ENCODE measurements around the gene TEKT1.
"Not testable (repeated sequence)": the region's sequence is repeated elsewhere in the genome, so short reads cannot be mapped to it uniquely, and the experiment has no call there.

The TEKT1 gene

DNA sequence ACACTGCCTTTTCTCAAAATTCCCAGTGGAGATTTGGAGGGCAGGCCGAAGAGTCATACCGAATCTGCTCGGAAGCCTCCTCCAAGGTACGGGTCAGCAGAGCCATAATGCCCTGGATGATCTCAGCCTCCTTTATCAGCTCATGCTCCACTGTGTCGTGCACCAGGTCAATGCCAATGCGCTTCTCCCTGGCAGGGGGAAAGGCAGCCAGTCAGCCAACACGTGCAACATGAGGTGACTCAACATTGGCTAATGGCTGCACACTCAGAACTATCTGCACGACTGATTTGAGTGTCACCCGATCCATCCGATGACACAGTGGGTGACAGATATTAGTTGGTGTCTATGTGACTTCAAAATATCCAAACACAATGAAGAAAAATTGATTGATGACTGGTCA, 15.8 kb downstream of the TEKT1 start:
- no peak for DNase-seq (ENCODE audit: low read depth in 2 of 2)

GRCh38 chr17:6812295-6812694, 19.2 kb downstream of the TEKT1 start:
- no peak for DNase-seq (ENCODE audit: low read depth in 2 of 2)

- no peak for DNase-seq (ENCODE audit: low read depth in 2 of 2)
Observed at GRCh38 chr17:6811510-6811909, 20.0 kb downstream of the TEKT1 start.

DNA sequence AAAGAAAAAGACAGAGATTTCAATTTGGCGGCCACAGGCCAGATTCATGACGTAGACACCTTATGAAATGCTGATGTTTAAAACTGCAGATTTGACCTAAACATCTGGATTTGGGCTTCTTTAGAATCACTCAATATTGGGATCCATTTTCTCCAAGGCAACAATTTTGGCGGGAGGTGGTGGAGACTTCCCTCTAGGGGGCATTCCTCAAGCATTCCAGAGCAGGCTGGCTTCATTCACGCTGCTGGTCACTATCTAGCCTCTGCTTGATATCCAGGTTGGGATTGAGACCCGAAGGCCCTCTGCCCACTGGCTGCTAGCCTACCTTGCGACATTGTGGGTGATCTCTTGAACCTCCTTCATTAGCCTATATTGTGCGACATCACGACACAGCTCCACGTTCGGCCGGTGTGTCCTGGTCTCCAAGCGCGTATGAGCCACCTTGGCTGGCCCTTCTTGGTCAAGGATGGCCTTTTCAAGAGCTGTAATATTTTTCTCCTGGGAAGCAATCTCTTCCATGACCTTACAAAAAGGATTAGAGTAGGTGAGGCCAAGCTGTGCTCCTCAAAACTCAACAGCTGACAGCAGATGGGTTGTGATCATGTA, 31.0 kb downstream of the TEKT1 start:
- peak in 1 of 2 donors; percentile 10 for DNase-seq (ENCODE audit: low read depth in 2 of 2)

DNA sequence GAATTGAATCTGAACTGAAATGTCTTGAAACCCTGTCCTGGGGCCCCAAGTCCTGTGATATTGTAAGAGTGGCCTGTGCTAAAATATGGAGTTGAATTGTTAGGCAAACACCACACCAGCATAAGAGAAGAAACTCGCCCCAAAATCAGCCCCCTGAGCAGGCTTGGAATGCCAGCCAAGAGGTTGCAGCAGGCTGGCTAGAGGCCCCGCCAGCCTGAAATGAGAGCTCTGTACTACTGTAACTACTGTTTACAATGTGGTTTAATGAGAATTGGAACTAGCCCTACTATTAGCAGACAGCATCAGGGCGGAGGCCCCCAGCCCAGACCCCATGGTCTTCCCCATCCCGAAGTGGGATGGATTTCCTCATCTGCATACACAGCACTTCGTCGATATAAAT, 31.8 kb downstream of the TEKT1 start:
- DNase-seq (ENCODE audit: low read depth in 2 of 2): no peak

GRCh38 chr17:6797718-6798351, 33.7 kb downstream of the TEKT1 start:
- DNase-seq (ENCODE audit: low read depth in 2 of 2): no peak

GRCh38 chr17:6796887-6797490, 34.5 kb downstream of the TEKT1 start:
- no peak for DNase-seq (ENCODE audit: low read depth in 2 of 2)

DNA sequence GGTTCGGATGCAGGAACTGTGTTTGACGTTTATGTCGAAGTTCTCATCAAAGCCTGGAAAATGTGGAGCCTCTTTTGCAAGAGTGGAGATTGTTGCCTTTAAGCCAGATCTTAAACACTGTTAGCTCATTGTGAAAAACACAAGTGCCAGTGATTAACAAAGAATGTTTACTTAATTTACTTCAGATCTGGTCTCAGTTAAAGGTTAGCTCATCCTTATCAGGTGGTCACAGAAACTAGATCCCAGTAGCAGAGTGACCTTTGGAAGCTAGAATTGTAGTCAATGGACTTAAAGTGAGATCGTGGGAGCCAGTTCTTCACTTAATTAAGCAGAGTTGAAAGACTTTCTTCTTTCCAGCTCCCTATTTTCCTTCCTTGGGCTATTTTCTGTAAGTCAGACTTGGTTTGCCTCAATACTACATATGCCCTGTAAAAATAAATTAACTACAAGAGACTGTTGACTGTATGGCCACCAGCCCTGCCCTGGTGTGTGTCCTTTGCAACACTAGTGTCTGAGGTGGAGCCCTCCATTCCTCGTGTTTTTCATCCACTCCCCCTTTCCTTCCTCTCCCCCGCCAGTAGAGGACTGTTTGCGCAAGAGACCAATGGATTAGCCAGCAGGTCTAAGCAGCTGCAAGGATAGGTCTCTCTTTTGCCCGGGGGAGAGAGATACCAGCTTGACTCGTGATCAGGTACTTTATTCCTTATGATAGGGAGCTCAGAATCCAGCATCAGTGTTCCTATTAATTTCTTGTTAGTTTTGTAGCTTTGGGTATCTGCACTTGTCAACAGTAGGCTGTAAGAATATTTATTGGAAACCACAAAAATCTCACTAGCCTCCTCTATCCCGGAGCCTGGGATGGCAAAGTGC, 35.3 kb downstream of the TEKT1 start:
- no peak for DNase-seq (ENCODE audit: low read depth in 2 of 2)

- no peak for DNase-seq (ENCODE audit: low read depth in 2 of 2)
Observed at GRCh38 chr17:6793748-6794493, 37.6 kb downstream of the TEKT1 start.

GRCh38 chr17:6789146-6789545, 42.4 kb downstream of the TEKT1 start:
- no peak for DNase-seq (ENCODE audit: low read depth in 2 of 2)

DNA sequence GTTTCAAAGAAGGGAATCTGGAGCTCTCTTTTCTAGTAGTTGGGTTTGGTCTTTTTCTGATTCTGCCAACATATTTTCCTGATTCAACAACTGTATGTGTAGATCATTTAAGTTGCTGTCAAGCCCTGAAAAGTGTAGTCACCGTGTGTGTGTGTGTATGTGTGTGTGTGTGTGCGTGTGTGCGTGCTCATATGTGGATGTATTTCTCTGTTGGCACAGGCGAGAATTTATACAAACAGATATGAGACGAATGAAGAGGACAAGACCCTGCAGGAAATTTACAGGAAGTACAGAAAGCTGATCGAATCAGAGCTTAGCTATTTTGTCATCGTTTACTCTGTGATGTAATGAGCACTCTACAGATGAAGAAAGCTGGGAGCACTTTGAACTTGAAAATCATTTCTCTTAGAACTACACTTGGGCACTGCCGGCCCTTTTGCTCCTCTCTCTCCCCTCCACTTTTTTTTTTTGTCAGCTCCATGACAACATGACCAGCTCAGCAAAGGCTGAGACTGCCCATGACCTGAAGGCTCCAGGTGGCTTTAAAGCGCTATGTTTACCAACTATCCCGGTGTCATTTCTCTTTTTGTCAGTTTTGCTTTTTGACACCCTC, 44.3 kb downstream of the TEKT1 start:
- DNase-seq (ENCODE audit: low read depth in 2 of 2): no peak

- DNase-seq (ENCODE audit: low read depth in 2 of 2): no peak
Observed at GRCh38 chr17:6786618-6787017, 44.9 kb downstream of the TEKT1 start.

DNA sequence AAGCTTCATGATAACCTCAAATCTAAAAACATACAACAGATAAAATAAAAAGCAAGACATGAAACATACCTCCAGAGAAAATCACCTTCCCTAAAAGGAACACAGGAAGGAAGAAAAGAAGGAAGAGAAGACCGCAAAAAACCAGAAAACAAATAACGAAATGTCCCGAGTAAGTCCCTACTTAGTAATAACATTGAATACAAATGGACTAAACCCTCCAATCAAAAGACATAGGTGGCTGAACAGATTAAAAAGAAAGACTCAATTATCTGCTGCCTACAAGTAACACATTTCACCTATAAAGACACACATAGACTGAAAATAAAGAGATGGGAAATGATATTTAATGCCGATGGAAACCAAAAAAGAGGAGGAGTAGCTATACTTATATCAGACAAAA, 49.3 kb downstream of the TEKT1 start:
- no peak for DNase-seq (ENCODE audit: low read depth in 2 of 2)

GRCh38 chr17:6780886-6781285, 50.6 kb downstream of the TEKT1 start:
- DNase-seq (ENCODE audit: low read depth in 2 of 2): no peak

DNA sequence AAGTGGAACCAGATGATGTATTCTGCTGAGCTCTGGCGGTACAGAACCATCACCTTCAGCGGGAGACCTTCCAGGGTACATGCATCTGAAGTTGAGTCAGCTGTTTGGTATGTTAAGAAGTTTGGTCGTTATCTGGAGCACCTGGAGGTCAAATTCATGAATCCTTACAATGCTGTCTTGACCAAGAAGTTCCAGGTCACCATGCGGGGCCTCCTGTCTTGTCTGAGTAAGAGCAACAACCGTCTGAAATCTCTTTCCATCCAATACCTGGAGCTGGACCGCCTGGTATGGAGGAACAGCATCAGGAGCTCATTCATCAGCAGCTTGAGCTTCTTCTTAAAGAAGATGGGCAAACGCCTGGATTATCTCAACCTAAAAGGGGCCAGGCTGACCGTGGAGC, 51.5 kb downstream of the TEKT1 start:
- DNase-seq (ENCODE audit: low read depth in 2 of 2): no peak

- DNase-seq (ENCODE audit: low read depth in 2 of 2): no peak
Observed at GRCh38 chr17:6779411-6779810, 52.1 kb downstream of the TEKT1 start.

DNA sequence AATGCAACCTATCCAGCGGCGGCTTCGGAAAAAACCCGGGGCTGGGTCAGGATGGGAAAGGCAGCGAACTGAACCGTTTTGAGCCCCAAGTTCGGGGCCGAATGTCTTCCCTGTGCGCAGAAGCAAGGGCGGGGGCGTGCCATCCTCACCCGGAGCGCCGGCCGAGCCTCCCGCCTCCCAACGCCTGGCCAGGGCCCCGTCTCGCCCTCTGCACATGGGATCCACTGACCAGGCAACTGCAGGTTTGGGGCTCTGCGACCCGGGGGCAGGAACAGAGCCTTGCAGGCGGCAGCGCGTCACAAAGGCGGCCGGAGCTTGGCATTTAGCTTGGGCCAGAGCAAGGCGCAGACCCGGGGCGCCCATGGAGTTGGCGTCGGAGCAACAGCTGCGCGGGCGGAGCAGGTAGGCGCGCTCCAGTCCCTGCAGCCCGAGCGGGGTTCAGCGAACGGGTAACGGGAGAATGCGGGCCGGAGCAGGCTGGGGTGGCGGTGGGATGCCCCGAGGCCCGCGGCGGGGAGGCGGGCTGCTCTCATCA, 55.6 kb downstream of the TEKT1 start, which contains the start of gene FBXO39:
Gene FBXO39, plus strand, starts transcription at position 345 of the 535 bp plus-strand sequence. CDS start 3,654 bp downstream, outside the sequence.
- DNase-seq (ENCODE audit: low read depth in 2 of 2): no peak

GRCh38 chr17:6774906-6775305, 56.6 kb downstream of the TEKT1 start:
- DNase-seq (ENCODE audit: low read depth in 2 of 2): not testable (repeated sequence)

DNA sequence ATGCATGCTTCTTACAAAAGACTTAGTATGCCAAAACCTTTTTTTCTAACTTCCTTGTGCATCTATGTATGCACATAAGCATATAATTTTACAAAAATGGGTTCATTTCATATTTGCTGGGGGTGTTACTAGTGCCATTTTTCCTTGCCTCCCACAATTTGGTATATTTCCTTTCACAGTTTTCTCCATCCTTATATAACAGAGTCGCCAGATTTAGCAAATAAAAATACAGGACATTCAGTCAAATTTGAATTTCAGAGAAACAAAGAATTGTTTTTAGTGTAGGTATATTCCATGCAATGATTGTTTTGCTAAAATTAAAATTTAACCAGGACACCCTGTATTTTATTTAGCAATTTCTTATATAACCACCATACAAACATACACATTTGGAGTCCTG, 59.5 kb downstream of the TEKT1 start:
- DNase-seq (ENCODE audit: low read depth in 2 of 2): no peak

DNA sequence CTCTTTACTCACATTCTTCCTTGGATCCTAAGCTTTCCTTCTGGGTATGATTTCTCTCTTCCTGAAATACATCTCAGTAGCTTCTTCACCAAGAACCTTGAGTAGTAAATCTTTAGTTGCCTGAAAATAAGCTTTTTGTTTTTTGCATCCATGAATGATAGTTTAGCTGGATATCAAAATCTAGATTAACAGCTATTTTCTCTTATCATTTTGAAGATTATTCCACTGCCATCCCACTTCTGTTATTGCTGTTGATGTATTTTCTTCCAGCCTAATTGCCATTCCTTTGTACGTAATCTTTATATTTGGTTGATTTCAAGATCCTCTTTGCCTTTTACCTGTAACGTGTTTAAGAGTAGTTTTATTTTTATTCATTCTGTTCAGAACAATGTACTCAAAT, 63.1 kb downstream of the TEKT1 start:
- DNase-seq (ENCODE audit: low read depth in 2 of 2): no peak

DNA sequence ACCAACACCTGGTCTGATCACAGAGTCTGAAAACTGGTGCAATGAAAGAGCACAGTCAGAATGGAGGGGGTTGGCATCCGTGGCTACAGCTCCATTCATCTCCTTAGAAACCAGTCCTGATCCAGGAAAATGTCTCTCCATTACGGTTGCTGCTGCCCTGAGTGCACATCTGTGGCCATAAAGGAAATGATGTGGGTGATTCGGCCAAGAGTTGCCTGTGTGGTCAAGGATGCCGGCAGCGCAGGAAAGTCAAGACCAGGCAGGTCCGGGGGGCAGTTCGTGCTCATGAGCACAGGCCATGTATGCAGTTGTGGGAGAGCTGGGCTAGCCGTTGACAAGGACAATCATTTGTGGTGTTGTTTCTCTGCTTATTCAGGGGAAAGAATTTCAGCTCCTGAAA, 69.8 kb downstream of the TEKT1 start:
- no peak for DNase-seq (ENCODE audit: low read depth in 2 of 2)
